SJSA1 (cell line): Measurements from ENCODE around the gene APP. TPM values are rescaled to one million over a fixed set of nuclear protein-coding genes. Genes with fewer than 3 reads are reported as not detected.

Experiments
- DNase-seq, 2 experiments: peaks; one replicate each; pipeline ENCODE4 v3.0.0-alpha.2; 2015 to 2020; ENCODE audit warnings: low spot score in 2 of 2, low read depth in 1 of 2
- H3K27ac ChIP-seq: fragments of 250-450 bp; sonication (Bioruptor Pico); 2 replicates; pipeline ENCODE4 v1.5.1; 2020; ENCODE audit warnings: mild to moderate bottlenecking, moderate library complexity
- H3K27me3 ChIP-seq: fragments of 250-450 bp; sonication (Bioruptor Pico); replicated peaks from 2 replicates; pipeline ENCODE4 v1.5.1; 2020; ENCODE audit warnings: mild to moderate bottlenecking, moderate library complexity
- H3K36me3 ChIP-seq: fragments of 250-450 bp; sonication (Bioruptor Pico); 2 replicates; pipeline ENCODE4 v1.5.1; 2020; ENCODE audit warnings: mild to moderate bottlenecking
- H3K4me1 ChIP-seq: fragments of 250-450 bp; sonication (Bioruptor Pico); replicated peaks from 2 replicates; pipeline ENCODE4 v1.6.1; 2021; ENCODE audit warnings: mild to moderate bottlenecking
- H3K4me3 ChIP-seq: fragments of 250-450 bp; sonication (Bioruptor Pico); 2 replicates; pipeline ENCODE4 v1.5.1; 2020; ENCODE audit warnings: mild to moderate bottlenecking
- H3K9me3 ChIP-seq: fragments of 250-450 bp; sonication (Bioruptor Pico); replicated peaks from 2 replicates; pipeline ENCODE4 v1.5.1; 2020; ENCODE audit warnings: mild to moderate bottlenecking
- total RNA-seq: library from RNA; depleted of rRNA; stranded (reverse); fragments of >200 nt; shearing (Covaris generic); gene quantifications from 2 replicates; pipeline ENCODE4 v1.2.3, GENCODE V29; 2014; rRNA removed

Gene APP
- total RNA-seq: 177 and 221 TPM in 2 replicates

GRCh38 chr21:26170471-26171257 is at the start of gene APP:
APP (minus strand) TSS chr21:26170770; CDS start chr21:26170620, 150 bp downstream.
- H3K4me1 ChIP-seq: peaks cover 30% of the 10 kb centered on the region
- H3K36me3 ChIP-seq: peaks cover 23% of the 10 kb centered on the region
- peak; percentile 77 to 86 for DNase-seq
- no peaks in the 10 kb centered on the region for H3K9me3 ChIP-seq
- peak within 1 kb of the TSS; percentile 84 for H3K4me3 ChIP-seq
- H3K27me3 ChIP-seq: no peaks in the 10 kb centered on the region
- H3K27ac ChIP-seq: peak within 1 kb of the TSS; percentile 59

GRCh38 chr21:26212220-26212619 is 41.6 kb upstream of the APP start:
- no peaks in the 10 kb centered on the region for H3K27me3 ChIP-seq
- no peaks in the 10 kb centered on the region for H3K9me3 ChIP-seq
- H3K36me3 ChIP-seq: no peaks in the 10 kb centered on the region
- no peak overlapping the region for H3K27ac ChIP-seq
- H3K4me3 ChIP-seq: no peak overlapping the region
- DNase-seq: no peak
- H3K4me1 ChIP-seq: no peaks in the 10 kb centered on the region

- H3K4me1 ChIP-seq: no peaks in the 10 kb centered on the region
- H3K4me3 ChIP-seq: no peak overlapping the region
- H3K36me3 ChIP-seq: no peaks in the 10 kb centered on the region
- H3K9me3 ChIP-seq: no peaks in the 10 kb centered on the region
- no peak overlapping the region for H3K27ac ChIP-seq
- DNase-seq: no peak
- no peaks in the 10 kb centered on the region for H3K27me3 ChIP-seq
Observed at GRCh38 chr21:26210614-26211013, 40.0 kb upstream of the APP start.

GRCh38 chr21:26207021-26207420 is 36.5 kb upstream of the APP start:
- Histone ChIP-seq H3K4me3 (no peak overlapping the region), H3K4me1 (no peaks in the 10 kb centered on the region), H3K36me3 (no peaks in the 10 kb centered on the region), H3K9me3 (no peaks in the 10 kb centered on the region), H3K27me3 (peaks cover 7% of the 10 kb centered on the region; the same call in 1 of the 2 replicates), H3K27ac (no peak overlapping the region)
- DNase-seq: no peak

GRCh38 chr21:26199456-26199855 is 28.9 kb upstream of the APP start:
- no peak overlapping the region for H3K4me3 ChIP-seq
- H3K27me3 ChIP-seq: peaks cover 10% of the 10 kb centered on the region; the same call in 1 of the 2 replicates
- H3K36me3 ChIP-seq: no peaks in the 10 kb centered on the region
- no peak overlapping the region for H3K27ac ChIP-seq
- DNase-seq: no peak
- H3K9me3 ChIP-seq: 0 out of 2 replicates have a peak, but pooled peaks cover 4% of the 10 kb centered on the region
- H3K4me1 ChIP-seq: no peaks in the 10 kb centered on the region

GRCh38 chr21:26195708-26196107 is 25.1 kb upstream of the APP start:
- Histone ChIP-seq H3K4me1 (no peaks in the 10 kb centered on the region), H3K27ac (no peak overlapping the region), H3K9me3 (0 out of 2 replicates have a peak, but pooled peaks cover 4% of the 10 kb centered on the region), H3K4me3 (no peak overlapping the region), H3K36me3 (no peaks in the 10 kb centered on the region), H3K27me3 (no peaks in the 10 kb centered on the region)
- no peak for DNase-seq

- H3K4me3 ChIP-seq: no peak overlapping the region
- no peaks in the 10 kb centered on the region for H3K4me1 ChIP-seq
Observed at GRCh38 chr21:26194811-26195251, 24.3 kb upstream of the APP start.

GRCh38 chr21:26194326-26194725 is 23.8 kb upstream of the APP start:
- no peak overlapping the region for H3K4me3 ChIP-seq
- H3K27ac ChIP-seq: no peak overlapping the region
- H3K36me3 ChIP-seq: no peaks in the 10 kb centered on the region
- no peak for DNase-seq
- no peaks in the 10 kb centered on the region for H3K27me3 ChIP-seq
- no peaks in the 10 kb centered on the region for H3K4me1 ChIP-seq
- H3K9me3 ChIP-seq: 0 out of 2 replicates have a peak, but pooled peaks cover 2% of the 10 kb centered on the region

More at GRCh38 chr21:26194811-26195251, 24.3 kb upstream of the APP start:
- H3K9me3 ChIP-seq: 0 out of 2 replicates have a peak, but pooled peaks cover 4% of the 10 kb centered on the region
- no peak overlapping the region for H3K27ac ChIP-seq
- H3K36me3 ChIP-seq: no peaks in the 10 kb centered on the region
- no peaks in the 10 kb centered on the region for H3K27me3 ChIP-seq
- no peak for DNase-seq

- no peak for DNase-seq
- H3K27me3 ChIP-seq: no peaks in the 10 kb centered on the region
- no peaks in the 10 kb centered on the region for H3K9me3 ChIP-seq
- H3K4me3 ChIP-seq: no peak overlapping the region
- no peaks in the 10 kb centered on the region for H3K36me3 ChIP-seq
- H3K27ac ChIP-seq: no peak overlapping the region
- no peaks in the 10 kb centered on the region for H3K4me1 ChIP-seq
Observed at GRCh38 chr21:26191609-26192008, 21.0 kb upstream of the APP start.

- DNase-seq: no peak
- no peaks in the 10 kb centered on the region for H3K27me3 ChIP-seq
Observed at GRCh38 chr21:26188422-26188821, 17.9 kb upstream of the APP start.

GRCh38 chr21:26185446-26185845 is 14.9 kb upstream of the APP start:
- Histone ChIP-seq H3K27ac (no peak overlapping the region), H3K27me3 (no peaks in the 10 kb centered on the region), H3K4me3 (no peak overlapping the region), H3K36me3 (no peaks in the 10 kb centered on the region), H3K4me1 (no peaks in the 10 kb centered on the region), H3K9me3 (no peaks in the 10 kb centered on the region)
- no peak for DNase-seq

More at GRCh38 chr21:26188422-26188821, 17.9 kb upstream of the APP start:
- H3K4me3 ChIP-seq: no peak overlapping the region
- no peak overlapping the region for H3K27ac ChIP-seq
- no peaks in the 10 kb centered on the region for H3K36me3 ChIP-seq
- no peaks in the 10 kb centered on the region for H3K9me3 ChIP-seq
- H3K4me1 ChIP-seq: no peaks in the 10 kb centered on the region

GRCh38 chr21:26185021-26185420 is 14.5 kb upstream of the APP start:
- H3K36me3 ChIP-seq: no peaks in the 10 kb centered on the region

GRCh38 chr21:26179501-26179900 is 8.9 kb upstream of the APP start:
- no peak for DNase-seq
- Histone ChIP-seq H3K36me3 (no peaks in the 10 kb centered on the region), H3K4me1 (no peaks in the 10 kb centered on the region), H3K9me3 (no peaks in the 10 kb centered on the region), H3K27me3 (no peaks in the 10 kb centered on the region), H3K4me3 (no peak overlapping the region), H3K27ac (no peak overlapping the region)

More at GRCh38 chr21:26185021-26185420, 14.5 kb upstream of the APP start:
- DNase-seq: no peak
- Histone ChIP-seq H3K4me3 (no peak overlapping the region), H3K4me1 (no peaks in the 10 kb centered on the region), H3K27ac (no peak overlapping the region), H3K9me3 (no peaks in the 10 kb centered on the region), H3K27me3 (no peaks in the 10 kb centered on the region)

- no peaks in the 10 kb centered on the region for H3K9me3 ChIP-seq
- H3K4me1 ChIP-seq: no peaks in the 10 kb centered on the region
- DNase-seq: no peak
- H3K36me3 ChIP-seq: no peaks in the 10 kb centered on the region
- no peak overlapping the region for H3K4me3 ChIP-seq
- no peak overlapping the region for H3K27ac ChIP-seq
- no peaks in the 10 kb centered on the region for H3K27me3 ChIP-seq
Observed at GRCh38 chr21:26177746-26178426, 7.3 kb upstream of the APP start.
